Fibroblast of villous mesenchyme (primary cell): Measurements from ENCODE around the gene TTLL11. TPM values are rescaled to one million over a fixed set of nuclear protein-coding genes. Genes with fewer than 3 reads are reported as not detected.

Experiments
- DNase-seq: peaks from one replicate; pipeline ENCODE4 v3.0.0-alpha.2; 2010; ENCODE audit warnings: low read depth
- H3K4me3 ChIP-seq: 2 replicates; pipeline ENCODE4 v1.5.1; 2011; ENCODE audit warnings: low read depth, mild to moderate bottlenecking, low read length
- CTCF ChIP-seq: IDR thresholded peaks from 2 replicates; pipeline ENCODE4 v1.5.1; 2012; ENCODE audit warnings: low read depth, mild to moderate bottlenecking, low read length; ENCODE audit not compliant: insufficient read depth
- total RNA-seq: library from RNA; depleted of rRNA; stranded (reverse); fragments of >200 nt; gene quantifications from 2 replicates; pipeline ENCODE4 v1.2.3, GENCODE V29; 2012

Gene TTLL11
- total RNA-seq, 1 donor, result 4.3 TPM

DNA sequence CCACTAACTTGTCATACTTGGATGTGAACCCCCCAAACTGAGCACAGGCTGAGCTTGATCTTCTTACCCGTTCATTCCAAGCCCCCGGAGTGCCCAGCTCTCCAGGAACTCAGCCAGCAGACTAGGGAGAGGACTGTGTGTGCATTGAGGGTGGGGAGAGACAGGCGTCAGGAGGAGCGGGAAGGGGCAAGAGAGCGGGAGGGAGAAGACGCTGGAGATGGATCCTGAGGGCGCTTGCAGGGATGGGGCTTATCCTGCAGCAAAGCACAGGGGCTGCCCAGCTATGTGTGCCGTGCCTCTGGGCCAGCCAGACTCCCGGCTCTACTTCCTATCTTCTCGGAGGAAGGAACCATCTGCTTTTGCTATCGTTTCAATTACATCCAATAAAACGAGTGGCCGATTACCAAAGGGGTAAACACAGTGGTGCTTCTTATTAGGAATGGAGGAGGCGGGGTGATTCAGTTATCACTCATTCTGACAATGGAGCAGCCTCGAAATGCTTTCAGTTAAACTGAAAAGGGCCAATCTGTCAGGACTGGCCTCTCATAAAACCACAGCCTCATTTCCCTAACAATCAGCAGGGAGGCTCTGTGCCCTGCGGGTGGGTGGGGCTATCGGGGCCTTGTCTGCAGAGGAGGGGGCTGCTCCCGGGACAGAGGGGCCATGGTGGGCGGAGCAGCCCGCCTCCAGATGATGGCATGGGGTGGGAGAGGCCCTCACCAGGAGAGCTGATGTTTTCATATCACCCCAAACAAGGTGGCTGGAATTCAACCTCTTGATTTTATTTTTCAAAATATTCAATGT, 273.5 kb downstream of the TTLL11 start:
- H3K4me3 ChIP-seq, result peak overlapping the region; percentile 25
- TF ChIP-seq CTCF, result no peak
- DNase-seq, result peak; percentile 33

DNA sequence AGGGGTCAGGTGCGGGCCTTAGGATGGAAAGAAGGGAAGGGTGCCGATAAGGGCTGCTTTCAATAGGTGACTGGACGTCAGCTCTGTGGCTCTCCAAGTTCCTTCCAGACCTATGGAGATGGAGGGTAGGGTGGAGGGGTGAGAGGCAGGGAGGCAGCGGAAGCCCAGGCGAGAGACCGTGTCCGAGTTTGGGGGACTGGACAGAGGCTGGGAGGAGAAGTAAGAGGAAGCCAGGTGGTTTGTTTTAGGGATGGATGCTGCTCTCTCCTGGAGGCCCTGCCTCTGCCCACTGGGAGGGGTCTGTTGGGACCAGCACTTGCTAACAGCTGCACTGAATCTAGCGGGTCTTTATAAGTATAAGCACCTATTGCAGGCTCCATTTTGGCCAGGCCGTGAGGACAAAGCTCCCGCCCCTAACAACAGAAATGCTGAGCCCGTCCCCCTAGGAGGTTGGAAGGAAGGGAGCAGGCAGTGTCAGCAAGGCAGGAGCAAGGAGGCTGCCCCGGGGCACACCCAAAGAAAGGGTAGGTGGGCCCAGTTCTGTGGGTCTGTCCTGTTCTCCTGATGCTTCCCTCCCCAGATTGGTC, 274.2 kb downstream of the TTLL11 start:
- no peak overlapping the region for H3K4me3 ChIP-seq
- no peak for TF ChIP-seq CTCF
- no peak for DNase-seq

DNA sequence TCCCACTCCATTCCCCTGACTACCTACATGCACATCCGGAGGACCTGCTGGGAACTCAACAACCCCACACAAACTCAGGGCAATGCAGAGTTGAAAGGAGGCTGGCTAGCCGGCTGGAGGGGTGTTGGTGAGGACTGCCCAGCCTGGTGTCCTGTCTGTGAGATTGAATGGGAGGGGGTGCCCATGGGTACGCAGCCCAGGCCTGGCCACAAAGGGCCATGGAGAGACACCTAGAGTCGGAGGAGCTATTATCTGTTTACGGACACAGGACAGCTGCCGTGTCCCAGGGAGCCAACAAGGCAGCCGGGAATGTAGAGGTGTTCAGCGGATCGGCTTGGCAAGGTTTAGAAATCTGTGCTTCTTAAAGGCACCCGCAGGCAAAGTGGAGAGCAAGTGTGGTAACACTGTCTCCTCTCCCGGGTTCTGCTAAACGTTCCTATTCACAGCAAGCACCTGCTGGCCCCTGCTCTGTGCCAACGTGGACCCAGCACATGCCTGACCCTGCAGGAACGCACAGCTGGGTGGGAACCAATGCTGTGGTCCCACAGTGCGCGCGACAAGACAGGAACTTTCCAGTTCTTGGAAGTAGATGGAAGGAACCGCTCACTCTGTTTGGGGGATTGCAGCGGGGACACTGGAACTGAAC, 275.0 kb downstream of the TTLL11 start:
- TF ChIP-seq CTCF, result no peak
- DNase-seq, result no peak
- H3K4me3 ChIP-seq, result no peak overlapping the region

DNA sequence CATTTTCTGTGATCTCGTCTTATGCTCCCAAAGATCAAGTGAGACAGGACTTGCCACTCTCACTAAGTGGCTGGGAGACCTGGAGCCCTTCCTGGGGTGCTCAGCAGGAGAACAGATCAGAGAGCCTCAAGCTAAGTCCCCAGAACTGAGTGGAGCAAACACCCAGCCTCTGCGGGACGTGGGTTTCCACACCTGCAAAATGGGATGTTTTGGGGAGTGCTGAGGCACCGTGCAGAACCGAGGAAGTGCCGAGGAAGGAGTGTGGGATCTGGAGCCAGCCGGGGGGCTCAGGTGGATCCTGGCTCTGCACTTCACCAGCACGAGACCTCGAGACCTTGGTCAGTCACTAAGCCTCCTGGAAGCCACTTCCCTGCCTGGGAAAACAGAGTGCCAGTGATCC, 275.6 kb downstream of the TTLL11 start:
- no peak for DNase-seq
- no peak for TF ChIP-seq CTCF
- H3K4me3 ChIP-seq, result no peak overlapping the region

- DNase-seq, result no peak
- no peak overlapping the region for H3K4me3 ChIP-seq
- no peak for TF ChIP-seq CTCF
Measured at GRCh38 chr9:121816845-121817450, 276.2 kb downstream of the TTLL11 start.

GRCh38 chr9:121816449-121816817, 276.7 kb downstream of the TTLL11 start:
- H3K4me3 ChIP-seq, result no peak overlapping the region
- no peak for DNase-seq
- no peak for TF ChIP-seq CTCF
